Parathyroid adenoma (tissue), 2 donors: ENCODE results near the gene GPC5.

Experiments
- H2AFZ ChIP-seq: fragments of 300-600 bp; sonication (generic); one replicate; pipeline ENCODE4 v1.7.0; 2017; ENCODE audit warnings: antibody characterized with exemption, mild to moderate bottlenecking
- H3K27ac ChIP-seq: fragments of 300-600 bp; sonication (generic); one replicate; pipeline ENCODE4 v1.7.0; 2017
- H3K27me3 ChIP-seq: fragments of 300-600 bp; sonication (generic); one replicate; pipeline ENCODE4 v1.7.0; 2017; ENCODE audit warnings: low read length; ENCODE audit not compliant: control insufficient read depth, insufficient read depth
- H3K36me3 ChIP-seq: fragments of 300-600 bp; sonication (generic); one replicate; pipeline ENCODE4 v1.7.0; 2017; ENCODE audit warnings: low read length; ENCODE audit not compliant: control insufficient read depth, insufficient read depth
- H3K4me1 ChIP-seq: fragments of 300-600 bp; sonication (generic); one replicate; pipeline ENCODE4 v1.7.0; 2017; ENCODE audit warnings: control low read depth
- H3K4me2 ChIP-seq: fragments of 300-600 bp; sonication (generic); one replicate; pipeline ENCODE4 v1.7.0; 2017; ENCODE audit warnings: low read length
- H3K4me3 ChIP-seq: fragments of 300-600 bp; sonication (generic); one replicate; pipeline ENCODE4 v1.7.0; 2017; ENCODE audit warnings: low read depth, low read length
- H3K79me2 ChIP-seq: fragments of 300-600 bp; sonication (generic); one replicate; pipeline ENCODE4 v1.7.0; 2017; ENCODE audit warnings: control low read depth
- H3K9ac ChIP-seq: fragments of 300-600 bp; sonication (generic); one replicate; pipeline ENCODE4 v1.7.0; 2017; ENCODE audit warnings: mild to moderate bottlenecking
- H3K9me3 ChIP-seq: fragments of 300-600 bp; sonication (generic); one replicate; pipeline ENCODE4 v1.7.0; 2017; ENCODE audit warnings: low read length; ENCODE audit not compliant: control insufficient read depth
- CTCF ChIP-seq: fragments of 300-600 bp; sonication (generic); IDR thresholded peaks from one replicate; pipeline ENCODE4 v1.7.0; 2017; ENCODE audit warnings: antibody characterized with exemption, mild to moderate bottlenecking
- donor health status: primary hyperparathyroidism.

Gene GPC5

GRCh38 chr13:92259046-92259445, 860.6 kb downstream of the GPC5 start:
- Histone ChIP-seq H3K9ac (no peak overlapping the region), H3K27me3 (no peaks in the 10 kb centered on the region), H3K4me2 (no peak overlapping the region), H3K36me3 (no peaks in the 10 kb centered on the region), H3K4me3 (no peak overlapping the region), H3K27ac (no peak overlapping the region), H3K79me2 (no peaks in the 10 kb centered on the region), H3K4me1 (no peaks in the 10 kb centered on the region), H2AFZ (no peak overlapping the region), H3K9me3 (no peaks in the 10 kb centered on the region)
- no peak for TF ChIP-seq CTCF

GRCh38 chr13:92259523-92259922, 861.1 kb downstream of the GPC5 start:
- TF ChIP-seq CTCF = no peak
- Histone ChIP-seq H3K4me3 (no peak overlapping the region), H3K27ac (no peak overlapping the region), H3K36me3 (no peaks in the 10 kb centered on the region), H3K27me3 (no peaks in the 10 kb centered on the region), H2AFZ (no peak overlapping the region), H3K4me1 (no peaks in the 10 kb centered on the region), H3K9me3 (no peaks in the 10 kb centered on the region), H3K79me2 (no peaks in the 10 kb centered on the region), H3K4me2 (no peak overlapping the region), H3K9ac (no peak overlapping the region)

- Histone ChIP-seq H3K36me3 (no peaks in the 10 kb centered on the region), H3K4me3 (no peak overlapping the region), H3K27me3 (no peaks in the 10 kb centered on the region), H3K27ac (no peak overlapping the region), H3K9ac (no peak overlapping the region), H3K9me3 (no peaks in the 10 kb centered on the region), H3K4me1 (no peaks in the 10 kb centered on the region), H2AFZ (no peak overlapping the region), H3K4me2 (no peak overlapping the region), H3K79me2 (no peaks in the 10 kb centered on the region)
- no peak for TF ChIP-seq CTCF
Measured at GRCh38 chr13:92260363-92260762, 861.9 kb downstream of the GPC5 start.

GRCh38 chr13:92262100-92262788, 863.8 kb downstream of the GPC5 start:
- Histone ChIP-seq H3K9ac (no peak overlapping the region), H3K79me2 (no peaks in the 10 kb centered on the region), H3K4me2 (no peak overlapping the region), H3K36me3 (no peaks in the 10 kb centered on the region), H3K4me1 (no peaks in the 10 kb centered on the region), H3K27ac (no peak overlapping the region), H3K9me3 (no peaks in the 10 kb centered on the region), H3K27me3 (no peaks in the 10 kb centered on the region), H2AFZ (no peak overlapping the region), H3K4me3 (no peak overlapping the region)
- TF ChIP-seq CTCF = no peak

GRCh38 chr13:92265408-92265807, 867.0 kb downstream of the GPC5 start:
- Histone ChIP-seq H3K9ac (no peak overlapping the region), H3K27ac (no peak overlapping the region), H3K4me3 (no peak overlapping the region), H3K4me2 (no peak overlapping the region), H3K36me3 (no peaks in the 10 kb centered on the region), H3K79me2 (no peaks in the 10 kb centered on the region), H3K27me3 (no peaks in the 10 kb centered on the region), H3K9me3 (no peaks in the 10 kb centered on the region), H3K4me1 (no peaks in the 10 kb centered on the region), H2AFZ (no peak overlapping the region)
- no peak for TF ChIP-seq CTCF
